HG03175 (cell line): ENCODE measurements around the gene SRRM1.
"Not testable (repeated sequence)": the region's sequence is repeated elsewhere in the genome, so short reads cannot be mapped to it uniquely, and the experiment has no call there.

Experiments used
- ATAC-seq: cut with Tn5 transposase; IDR thresholded peaks from one replicate; pipeline ENCODE4 v1.9.1; 2021; ENCODE audit warnings: mild to moderate bottlenecking, moderate library complexity; ENCODE audit not compliant: unreplicated experiment

Gene SRRM1

DNA sequence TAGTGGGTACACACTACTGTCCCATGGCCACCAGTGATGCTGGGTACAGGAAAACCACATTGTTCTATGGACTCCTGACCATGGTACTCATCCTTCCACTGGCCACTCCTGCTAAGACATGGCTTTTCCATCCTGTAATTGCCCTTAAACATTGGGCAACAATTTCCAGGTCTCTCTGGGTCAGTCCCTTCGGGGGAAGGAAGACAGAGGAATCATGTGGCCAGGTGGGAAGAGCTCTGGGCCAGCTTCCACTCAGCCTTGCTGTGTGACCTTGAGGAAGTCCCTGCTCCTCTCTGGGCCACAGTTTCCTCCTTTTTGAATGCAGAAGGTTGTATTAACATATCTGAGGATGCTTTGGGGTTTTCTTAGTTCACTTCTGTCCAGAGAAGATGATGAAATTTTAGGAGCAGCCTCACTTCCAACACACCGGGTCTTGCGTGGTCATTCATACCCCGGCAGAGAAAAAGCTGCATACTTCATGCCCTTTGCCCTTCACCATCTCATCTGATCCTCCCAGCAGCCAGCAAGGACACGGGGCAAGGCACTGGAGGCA is 50.8 kb downstream of the SRRM1 start:
- ATAC-seq: no peak

DNA sequence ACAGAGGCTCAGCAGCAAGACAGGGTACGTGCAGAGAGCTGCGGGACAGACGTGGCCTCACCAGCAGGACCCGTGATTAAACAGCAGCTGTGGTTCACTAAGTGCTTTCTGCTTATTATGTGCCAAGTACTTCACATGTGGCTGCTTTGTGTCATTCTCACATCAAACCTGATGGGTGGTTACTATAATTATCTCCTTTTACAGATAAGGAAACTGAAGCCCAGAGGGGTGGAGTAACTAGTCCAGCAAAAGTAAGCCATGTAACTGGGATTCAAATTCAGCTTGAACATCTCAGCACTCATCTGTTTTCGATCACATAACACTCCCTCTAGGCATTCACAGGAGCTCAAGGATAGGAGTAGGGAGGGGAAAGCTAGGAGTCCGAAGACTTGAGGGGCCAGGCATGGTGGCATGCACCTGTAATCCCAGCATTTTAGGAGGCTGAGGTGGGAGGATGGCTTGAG is 51.3 kb downstream of the SRRM1 start:
- ATAC-seq: peak; percentile 56

DNA sequence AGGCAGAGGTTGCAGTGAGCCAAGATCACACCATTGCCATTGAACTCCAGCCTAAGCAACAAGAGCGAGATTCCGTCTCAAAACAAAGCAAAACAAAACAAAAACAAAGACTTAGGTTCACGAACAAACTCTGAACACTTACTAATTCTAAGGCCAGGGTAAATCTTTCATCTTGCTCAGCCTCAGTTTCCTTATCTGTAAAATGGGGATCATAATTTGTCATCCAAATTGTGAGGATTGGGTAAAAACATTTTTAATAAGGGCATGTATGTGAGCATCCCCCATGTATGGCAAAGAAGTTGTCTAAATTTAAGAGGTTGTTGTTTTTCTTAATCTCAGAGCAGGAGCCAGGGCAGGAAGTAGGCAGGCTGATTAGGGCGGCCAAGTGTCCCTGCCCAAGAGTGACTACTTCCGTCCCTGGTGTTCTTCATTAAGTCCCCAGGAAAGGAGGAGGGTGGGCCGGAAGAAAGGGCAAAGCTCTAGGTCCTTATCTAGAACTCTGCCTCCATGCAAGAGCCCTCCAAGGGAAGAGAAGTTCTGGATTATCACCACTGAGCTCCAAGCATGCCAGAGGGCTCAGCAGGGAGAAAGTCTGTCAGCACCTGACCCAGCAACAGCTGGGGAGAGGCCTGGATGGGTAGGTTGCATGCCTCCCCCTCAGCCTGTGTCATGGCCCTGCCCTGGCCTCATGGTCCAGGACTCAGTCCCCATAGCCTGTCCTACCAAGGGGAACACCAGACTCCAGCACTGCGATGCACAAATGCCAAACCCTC is 52.3 kb downstream of the SRRM1 start:
- no peak for ATAC-seq

DNA sequence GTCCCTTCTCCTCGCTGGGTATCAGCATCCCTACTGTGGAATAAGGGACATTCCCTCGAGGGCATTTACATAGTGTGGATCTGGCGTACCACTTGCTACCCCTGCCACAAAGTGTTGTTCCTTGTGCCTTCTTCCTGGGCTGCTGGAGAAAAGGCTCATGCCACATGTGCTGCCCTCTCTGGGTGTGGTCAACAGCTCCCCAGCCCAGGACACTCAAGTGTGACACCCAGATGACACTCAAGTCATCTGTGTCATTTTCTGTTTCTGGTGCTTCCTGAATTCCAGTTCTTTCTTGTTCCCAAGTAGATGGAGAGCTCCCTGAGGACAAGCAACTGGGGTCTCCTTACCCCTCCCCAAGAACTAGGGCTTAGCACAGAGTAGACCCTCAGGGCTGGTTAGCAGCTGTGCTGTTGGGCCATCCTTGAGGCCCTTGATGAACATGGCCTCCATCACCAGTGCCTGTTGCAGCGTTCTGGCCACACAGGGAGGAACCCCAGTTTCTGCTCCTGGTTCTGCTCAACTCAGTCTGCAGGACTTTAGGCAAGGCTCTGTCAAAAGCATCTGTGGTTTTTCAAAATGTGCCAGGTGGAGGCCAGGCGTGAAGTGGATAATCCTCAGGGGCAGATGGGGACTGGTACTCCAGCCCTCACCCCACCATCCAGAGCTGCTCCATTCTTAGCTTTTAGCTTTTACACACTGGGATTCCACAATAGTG is 53.1 kb downstream of the SRRM1 start:
- no peak for ATAC-seq

DNA sequence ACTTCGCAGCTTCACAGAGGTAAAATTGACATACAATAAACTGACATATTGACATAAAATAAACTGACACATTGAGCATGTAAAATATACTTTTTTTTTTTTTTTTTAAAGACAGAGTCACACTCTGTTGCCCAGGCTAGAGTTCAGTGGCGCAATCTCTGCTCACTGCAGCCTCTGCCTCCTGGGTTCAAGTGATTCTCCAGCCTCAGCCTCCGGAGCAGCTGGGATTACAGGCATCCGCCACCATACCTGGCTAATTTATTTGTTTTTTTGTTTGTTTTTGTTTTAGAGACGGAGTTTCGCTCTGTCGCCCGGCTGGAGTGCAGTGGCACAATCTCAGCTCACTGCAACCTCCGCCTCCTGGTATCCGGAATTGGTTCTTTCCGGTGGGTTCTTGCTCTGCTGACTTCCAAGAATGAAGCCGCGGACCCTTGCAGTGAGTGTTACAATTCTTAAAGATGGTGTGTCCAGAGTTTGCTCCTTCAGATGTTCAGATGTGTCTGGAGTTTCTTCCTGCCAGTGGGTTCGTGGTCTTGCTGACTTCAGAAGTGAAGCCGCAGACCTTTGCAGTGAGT is 53.7 kb downstream of the SRRM1 start:
- ATAC-seq: no peak

DNA sequence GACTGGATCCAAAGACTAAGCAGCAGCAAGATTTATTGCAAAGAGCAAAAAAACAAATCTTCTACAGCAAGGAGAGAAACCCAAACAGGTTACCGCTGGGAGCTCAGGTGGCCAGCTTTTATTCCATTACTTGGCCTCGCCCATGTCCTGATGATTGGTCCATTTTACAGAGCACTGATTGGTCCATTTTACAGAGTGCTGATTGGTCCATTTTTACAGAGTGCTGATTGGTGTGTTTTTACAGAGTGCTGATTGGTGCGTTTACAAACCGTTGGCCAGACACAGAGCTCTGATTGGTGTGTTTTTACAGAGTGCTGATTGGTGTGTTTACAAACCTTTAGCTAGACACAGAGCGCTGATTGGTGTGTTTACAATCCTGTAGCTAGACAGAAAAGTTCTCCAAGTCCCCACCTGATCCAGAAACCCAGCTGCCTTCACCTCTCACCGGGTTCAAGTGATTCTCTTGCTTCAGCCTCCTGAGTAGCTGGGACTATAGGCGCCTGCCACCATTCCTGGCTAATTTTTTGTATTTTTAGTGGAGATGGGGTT is 54.4 kb downstream of the SRRM1 start:
- ATAC-seq: not testable (repeated sequence)

DNA sequence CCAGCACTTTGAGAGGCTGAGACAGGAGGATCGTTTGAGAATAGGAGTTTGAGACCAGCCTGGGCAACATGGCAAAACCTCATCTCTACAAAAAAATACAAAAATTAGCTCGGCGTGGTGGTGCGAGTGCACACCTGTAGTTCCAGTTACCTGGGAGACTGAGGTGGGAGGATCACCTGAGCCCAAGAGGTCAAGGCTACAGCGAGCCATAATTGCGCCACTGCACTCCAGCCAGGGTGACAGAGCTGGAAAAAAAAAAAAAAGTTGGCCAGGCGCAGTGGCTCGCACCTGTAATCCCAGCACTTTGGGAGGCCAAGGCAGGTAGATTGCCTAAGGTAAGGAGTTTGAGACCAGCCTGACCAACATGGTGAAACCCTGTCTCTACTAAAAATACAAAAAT is 55.2 kb downstream of the SRRM1 start:
- ATAC-seq: not testable (repeated sequence)

DNA sequence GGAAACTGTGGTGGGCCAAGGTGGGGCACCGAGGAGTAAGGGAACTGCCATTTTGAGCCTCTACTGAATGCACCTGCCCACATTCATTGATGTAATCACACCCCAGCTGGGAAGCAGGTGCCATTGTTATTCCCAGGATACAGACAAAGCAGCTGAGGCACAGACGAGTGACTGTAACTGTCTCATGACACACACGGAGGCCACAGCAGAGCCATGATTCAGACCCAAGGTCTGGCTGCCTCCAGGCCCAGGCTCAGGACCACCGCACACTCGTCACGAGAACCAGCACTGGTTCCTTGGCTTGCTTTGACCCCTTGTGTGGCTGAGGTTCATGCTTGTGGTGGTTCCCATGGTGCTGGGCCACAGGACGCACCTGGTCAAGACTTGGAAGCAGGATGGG is 56.5 kb downstream of the SRRM1 start:
- ATAC-seq: no peak

DNA sequence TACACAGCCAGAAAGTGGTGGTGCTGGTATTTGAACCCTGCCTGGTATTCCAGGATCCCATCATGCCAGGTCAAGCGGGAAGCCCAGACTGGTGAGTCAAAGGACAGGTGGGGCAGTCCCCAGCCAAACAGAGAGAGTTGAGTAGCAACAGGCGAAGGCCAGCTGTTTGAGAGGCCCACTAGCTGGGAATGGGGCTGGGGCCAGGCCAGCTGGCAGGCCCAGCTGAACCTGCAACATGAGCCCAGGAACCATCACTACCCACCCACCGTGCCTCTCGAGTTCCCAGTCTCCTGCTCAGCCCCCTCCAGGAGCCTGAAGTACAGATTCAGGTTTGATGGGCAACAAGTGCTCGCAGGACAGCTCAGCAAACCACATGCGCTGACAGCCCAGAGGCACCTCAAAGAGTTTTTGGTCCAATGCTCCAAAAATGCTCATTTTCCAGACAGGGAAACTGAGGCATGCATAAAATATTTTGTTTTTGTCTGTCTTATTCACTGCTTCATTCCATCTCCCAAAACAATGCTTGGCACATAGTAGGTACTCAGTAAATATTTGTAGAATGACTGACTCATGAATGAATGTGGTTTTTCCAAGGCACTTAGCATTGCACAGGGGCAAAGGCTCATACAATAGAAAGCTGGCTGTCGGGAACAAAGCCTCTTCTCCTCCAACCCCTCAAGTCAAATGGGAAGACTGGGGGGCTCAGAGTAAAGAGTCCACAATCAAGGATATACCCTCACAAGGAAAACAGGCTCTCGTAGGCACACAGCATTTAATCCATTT is 59.6 kb downstream of the SRRM1 start:
- ATAC-seq: no peak

DNA sequence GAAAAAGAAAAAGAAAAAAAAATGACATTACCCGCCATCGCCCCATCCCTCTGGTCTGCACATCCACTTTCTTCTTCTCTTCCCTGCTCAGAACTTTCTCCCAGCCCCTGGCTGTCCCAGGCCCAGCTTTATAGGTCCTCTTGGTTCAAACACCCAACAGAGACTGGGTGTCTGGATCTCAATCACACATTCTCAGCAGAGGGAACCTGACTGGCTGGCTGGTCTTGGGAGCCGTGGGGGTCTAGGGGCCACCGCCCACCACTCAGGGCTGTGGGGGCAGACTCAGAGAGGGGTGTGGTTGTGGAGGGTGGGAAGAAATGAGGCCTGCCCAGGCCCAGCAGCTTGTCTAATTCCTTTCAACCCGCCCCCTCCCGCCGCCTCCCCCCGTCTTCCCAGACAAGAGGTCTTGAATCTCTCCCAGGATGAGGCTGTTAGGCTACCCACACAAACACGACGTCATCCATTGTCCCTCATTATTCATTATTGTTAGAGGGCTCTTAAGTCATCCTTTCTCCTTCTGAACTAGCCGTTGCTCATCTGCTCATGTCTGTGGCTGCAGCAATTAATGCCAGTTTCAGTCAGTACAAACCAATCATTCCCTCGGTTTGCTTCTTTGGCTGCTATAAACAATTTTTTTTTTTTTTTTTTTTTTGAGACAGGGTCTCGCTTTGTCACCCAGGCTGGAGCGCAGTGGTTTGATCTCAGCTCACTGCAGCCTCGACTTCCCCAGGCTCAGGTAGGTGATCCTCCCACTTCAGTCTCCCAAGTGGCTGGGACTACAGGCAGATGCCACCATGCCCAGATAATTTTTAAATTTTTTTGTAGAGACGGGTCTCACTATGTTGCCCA is 61.5 kb downstream of the SRRM1 start:
- no peak for ATAC-seq

DNA sequence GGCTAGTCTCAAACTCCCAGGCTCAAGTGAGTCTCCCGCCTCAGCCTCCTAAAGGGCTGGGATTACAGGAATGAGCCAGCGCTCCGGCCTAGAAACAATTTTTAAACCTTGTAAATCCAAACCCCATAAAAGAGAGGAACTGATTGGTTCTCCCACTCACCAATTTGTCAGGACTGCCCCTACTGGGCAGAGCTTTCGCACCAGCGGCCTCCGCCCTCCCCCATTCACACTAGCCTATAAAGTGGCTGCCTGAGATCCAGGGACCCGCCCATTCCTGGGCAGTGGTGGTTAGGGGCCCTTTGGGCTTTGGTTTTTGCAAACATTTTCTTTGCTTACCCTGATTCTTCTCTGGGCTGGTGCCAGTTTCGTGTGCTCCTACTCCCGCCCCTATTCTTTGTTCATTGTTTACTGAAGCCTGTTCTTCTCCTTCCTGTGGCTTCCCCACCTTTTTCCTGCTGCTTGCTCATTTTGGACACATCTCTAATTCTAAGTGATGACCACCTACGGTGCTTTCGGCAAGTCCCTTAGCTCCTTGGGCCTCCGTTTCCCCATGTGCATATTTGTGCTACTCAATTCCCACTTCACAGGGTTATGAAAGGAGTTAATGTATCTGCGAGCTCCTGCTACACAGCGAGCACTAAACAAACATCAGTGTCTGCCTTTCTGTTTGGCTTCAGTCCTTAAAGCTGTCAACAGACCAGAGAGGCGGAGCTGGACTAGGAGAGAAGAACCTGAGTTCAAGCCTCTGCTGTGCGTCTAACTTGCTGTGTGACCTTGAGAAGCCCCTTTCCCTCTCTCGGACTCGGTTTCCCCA is 62.4 kb downstream of the SRRM1 start:
- ATAC-seq: no peak

DNA sequence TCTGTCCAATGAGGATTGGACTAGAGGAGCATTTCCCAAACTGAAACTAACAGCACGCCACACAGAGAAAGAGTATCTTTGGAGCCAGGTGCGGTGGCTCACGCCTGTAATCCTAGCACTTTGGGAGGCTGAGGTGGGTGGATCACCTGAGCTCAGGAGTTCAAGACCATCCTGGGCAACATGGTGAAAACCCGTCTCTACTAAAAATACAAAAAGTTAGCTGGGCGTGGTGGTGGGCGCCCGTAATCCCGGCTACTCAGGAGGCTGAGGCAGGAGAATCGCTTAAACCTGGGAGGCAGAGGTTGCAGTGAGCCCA is 62.9 kb downstream of the SRRM1 start:
- ATAC-seq: not testable (repeated sequence)

DNA sequence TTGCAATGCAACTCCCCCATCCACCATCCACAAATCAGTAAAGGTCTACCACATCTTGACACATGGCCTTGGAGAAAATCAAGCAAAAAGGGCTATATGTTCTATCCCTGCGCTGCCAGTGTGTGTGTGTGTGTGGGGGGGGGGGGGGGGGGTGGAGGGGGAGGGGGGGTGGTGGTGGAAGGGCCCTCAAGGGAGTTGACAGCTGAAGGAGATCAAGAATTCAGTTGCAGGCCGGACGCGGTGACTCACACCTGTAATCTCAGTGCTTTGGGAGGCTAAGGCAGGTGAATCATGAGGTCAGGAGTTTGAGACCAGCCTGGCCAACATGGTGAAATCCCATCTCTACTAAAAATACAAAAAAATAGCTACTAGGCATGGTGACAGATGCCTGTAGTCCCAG is 64.6 kb downstream of the SRRM1 start:
- ATAC-seq: no peak

DNA sequence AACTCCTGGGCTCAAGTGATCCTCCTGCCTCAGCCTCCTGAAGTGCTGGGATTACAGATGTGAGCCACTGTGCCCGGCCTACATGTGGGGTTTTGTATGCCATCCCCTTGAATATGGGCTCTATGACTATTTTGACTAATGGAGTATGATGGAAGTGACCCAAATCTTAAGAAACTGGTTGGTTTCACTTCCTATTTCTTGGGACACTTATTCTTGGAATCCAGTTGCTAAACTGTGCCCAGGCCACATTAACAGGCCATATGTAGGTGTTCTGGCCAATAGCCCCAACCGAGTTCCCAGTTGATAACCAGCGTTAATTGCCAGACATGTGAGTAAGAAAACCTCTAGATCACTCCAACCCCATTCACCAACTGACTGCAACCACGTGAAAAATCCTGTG is 65.8 kb downstream of the SRRM1 start:
- no peak for ATAC-seq

DNA sequence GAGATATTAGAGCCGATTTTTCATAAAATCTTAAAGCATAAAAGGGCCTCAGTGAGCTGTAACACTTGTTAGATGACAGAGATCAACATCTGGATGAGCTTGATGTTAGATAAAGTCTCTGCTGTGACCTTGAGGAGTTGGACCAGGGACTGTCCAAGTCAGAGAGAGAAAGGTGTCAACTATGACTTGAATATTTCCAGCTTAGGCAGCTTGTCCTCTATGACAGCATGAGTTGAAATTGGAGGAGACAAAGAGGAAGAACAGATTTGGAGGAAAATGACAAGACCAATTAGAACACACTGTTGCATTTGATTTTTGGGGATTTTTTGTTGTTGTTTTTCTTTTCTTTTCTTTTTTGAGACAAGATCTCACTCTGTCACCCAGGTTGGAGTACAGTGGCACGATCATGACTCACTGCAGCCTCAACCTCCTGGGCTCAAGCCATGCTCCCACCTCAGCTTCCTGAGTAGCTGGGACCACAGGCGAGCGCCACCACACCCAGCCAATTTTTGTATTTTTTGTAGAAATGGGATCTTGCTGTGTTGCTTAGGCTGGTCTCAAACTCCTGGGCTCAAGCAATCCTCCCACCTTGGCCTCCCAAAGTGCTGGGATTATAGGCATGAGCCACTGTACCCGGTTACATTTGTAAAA is 66.8 kb downstream of the SRRM1 start:
- no peak for ATAC-seq

DNA sequence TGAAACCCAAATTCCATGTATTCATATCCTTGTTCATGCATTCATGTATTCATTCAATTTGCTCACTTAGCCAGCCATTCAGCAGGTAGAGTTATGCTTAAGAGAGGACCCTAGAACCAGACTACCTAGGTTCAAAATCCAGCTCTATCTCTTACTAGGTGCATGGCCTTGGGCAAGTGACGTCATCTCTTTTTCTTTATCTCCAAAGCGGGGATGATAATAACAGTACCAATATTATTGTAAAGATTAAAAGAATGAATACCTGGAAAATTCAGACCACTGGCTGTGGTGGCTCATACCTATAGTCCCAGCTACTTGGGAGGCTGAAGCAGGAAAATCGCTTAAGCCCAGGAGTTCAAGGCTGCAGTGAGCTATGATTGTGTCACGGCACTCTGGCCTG is 68.2 kb downstream of the SRRM1 start:
- no peak for ATAC-seq

DNA sequence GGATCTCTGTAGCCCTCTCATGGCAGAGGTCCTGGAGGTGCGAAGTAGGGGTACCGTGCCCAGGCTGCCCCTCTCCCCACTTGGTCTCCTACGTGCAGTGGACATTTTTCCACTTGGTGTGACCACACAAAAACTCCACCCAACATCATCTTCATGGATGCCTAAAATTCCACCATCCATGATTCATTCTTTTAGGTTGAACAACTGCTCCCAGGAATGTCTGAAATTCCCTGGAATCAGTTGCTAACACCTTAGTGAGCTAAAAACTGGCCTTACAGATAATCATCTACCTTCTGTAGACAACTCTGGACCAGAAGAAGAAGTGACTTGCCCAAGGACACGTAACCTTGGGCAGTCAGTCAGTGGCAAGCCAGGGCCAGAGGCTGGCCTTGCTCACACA is 70.1 kb downstream of the SRRM1 start:
- no peak for ATAC-seq

DNA sequence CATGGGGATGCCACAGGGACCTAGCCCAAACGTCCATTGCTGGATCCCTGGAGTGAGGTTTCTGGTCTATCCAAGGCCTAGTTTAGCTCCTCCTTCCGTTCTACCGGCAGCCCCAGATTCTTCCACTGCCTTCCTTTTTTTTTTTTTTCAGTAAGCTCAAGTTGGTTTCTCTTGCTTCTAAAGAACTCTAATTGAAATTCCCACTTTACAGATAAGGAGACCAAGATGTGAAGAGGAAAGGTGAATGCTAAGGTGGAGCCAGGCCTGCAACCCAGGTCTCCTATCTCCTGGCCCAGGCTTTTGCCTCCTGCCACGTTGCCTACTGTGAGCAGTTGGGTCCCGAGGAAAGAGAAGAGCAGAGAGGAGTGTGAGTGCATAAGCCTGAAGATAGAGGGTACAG is 70.6 kb downstream of the SRRM1 start:
- ATAC-seq: no peak
